Activated CD4-positive, alpha-beta T cell treated with anti-CD3 and anti-CD28 coated beads for 24 hours (primary cell): ENCODE measurements around the gene IQCM.
"Not testable (repeated sequence)": the region's sequence is repeated elsewhere in the genome, so short reads cannot be mapped to it uniquely, and the experiment has no call there.

Experiments
- DNase-seq, 2 donors: peaks; one replicate each; pipeline ENCODE4 v3.0.0-alpha.2; 2020; ENCODE audit warnings: low read depth in 2 of 2

IQCM gene

DNA sequence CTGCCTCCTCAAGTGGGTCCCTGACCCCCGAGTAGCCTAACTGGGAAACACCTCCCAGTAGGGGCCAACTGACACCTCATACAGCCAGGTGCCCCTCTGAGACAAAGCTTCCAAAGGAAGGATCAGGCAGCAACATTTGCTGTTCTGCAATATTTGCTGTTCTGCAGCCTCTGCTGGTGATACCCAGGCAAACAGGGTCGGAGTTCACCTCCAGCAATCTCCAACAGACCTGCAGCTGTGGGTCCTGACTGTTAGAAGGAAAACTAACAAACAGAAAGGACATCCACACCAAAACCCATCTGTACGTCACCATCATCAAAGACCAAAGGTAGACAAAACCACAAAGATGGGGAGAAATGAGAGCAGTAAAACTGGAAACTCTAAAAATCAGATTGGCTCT, 347.0 kb downstream of the IQCM start:
- DNase-seq: not testable (repeated sequence)

DNA sequence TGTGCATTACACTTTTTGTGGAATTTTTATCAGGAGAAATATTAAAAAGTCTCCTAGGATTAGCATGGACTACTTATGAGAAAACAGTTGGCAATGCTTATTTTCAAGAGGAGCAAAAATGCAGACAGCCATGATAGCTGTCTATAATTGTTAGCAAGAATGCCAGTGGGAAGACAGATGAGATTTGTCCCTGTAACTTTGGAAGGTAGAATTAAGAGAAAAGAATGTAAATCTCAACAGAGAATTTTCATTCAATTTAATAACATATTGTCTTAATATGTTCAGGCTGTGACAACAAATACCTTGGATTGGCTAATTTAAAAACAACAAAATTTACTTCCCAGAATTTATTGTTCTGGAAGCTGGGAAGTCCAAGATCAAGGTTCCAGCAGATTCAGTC, 349.2 kb downstream of the IQCM start:
- DNase-seq: no peak

DNA sequence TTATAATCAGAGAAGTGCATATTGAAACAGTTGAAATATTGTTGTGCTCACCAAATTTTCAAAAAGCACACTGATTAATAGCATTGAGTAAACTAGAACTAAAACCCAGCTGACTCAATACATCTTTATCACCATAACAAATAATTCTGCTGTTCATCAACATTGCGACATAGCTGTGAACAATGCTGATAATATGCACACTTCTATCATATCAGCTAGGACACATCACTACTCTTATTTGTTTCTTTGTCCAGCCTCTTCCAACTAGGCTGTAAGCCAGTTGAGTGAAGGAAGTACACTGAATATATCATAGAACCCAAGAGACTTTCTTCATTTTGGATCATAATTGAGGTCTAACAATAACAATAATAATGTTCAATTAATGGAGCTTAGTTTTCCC, 349.7 kb downstream of the IQCM start:
- no peak for DNase-seq

DNA sequence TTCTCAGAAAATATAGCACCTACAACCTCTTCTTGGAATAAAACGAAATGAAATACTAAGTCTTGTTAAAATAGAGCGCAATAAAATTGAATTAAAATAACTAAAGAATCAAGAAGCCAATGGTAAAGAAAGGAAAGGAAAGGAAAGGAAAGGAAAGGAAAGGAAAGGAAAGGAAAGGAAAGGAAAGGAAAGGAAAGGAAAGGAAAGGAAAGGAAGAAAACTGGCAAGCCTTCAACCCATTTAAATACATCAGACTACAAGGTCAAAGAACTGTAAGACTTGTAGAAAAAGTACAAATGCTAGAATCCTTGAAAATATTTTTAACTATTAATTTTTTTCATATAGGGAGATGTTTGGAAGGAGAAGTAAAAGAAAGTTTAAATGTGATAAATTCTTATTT, 372.1 kb downstream of the IQCM start:
- DNase-seq: no peak

DNA sequence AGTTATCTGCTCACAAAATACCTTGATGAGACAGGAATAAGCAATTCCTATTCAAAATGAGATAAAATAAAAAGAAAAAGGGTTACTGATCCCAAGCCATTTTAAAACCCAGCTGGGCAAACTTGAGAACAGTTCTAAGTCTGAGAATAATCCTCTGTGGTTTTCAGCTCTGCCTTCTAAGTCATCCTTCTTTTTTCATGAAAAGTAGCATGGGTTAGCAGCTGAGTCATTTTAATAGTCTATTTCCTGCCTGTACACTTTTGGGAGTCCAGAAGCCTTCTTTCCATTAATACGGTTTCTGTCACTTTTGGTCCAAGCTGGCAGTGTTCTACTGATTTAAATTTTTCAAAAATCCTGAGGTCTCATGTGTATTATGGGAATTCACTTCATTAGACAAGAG, 374.3 kb downstream of the IQCM start:
- DNase-seq: no peak

DNA sequence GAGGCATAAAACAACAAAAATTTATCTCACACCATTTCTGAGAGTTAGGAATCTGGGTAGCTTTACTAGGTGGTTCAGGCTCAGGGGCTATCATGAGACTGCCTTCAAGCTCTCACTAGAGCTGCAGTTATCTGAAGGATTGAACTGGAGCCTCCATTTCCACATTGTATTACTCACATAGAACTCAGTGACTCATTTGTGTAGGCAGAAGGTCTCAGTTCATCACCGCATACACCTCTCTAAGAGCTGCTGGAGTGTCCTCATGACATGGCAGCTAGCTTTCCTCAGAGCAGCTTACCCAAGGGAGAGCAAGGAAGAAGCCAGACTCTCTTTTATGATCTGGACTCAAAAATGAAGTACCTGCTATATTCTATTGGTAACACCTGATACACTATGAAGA, 389.2 kb downstream of the IQCM start:
- no peak for DNase-seq

DNA sequence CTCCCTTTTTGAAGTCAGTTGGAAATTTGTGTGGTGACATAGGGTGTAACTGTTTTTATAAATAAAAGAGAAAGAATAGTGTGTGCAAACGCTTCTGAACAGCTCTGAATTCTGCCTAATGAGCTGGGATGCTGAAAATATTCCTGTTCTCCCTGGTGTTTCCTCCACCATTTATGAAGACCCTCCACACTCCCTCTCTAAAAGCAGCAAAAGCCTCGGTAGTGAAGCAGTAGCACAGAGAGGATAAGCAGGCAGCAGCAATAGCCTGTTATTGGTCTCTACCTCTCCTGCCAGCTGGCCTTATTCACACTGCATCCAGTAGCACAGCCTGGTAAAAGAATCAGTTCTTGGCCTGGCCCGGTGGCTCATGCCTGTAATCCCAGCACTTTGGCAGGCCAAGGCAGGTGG, 406.1 kb downstream of the IQCM start:
- no peak for DNase-seq

DNA sequence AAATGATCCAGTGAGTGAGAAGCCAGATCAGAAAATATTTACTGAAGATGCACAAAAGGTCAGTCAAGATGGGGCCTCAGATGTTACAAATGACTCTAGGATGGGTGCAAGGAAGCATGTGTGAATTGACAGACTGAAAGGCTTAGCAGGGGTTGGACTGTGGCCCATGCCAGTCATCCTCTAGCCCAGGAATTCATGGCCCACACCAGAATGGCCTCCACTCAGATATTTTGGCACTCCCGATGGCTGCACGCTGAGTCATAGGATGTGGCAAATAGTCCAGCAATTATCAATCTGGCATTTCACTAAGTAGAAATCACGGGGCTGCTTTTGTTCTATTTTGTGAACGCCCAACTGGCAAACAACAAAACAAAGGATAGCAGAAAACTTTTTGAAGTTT, 406.5 kb downstream of the IQCM start:
- DNase-seq: no peak

DNA sequence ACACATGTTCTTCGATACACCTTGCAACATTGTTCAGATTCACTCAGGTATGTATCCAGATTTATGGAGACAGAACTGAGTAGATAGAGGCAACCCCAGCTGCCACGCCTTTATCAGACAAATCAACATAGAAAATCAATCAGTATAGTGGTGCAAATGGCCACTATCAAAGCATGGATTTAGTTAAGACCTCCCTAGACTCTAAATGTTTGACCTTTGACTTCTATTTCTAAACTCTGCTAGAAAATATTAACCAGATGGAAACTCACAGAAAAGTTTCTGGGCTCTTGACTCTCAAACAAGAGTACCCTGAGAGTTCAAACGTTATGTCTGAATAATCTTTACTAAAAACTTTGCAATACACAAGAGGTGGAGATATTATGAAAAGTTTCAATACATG, 411.5 kb downstream of the IQCM start:
- DNase-seq: no peak

DNA sequence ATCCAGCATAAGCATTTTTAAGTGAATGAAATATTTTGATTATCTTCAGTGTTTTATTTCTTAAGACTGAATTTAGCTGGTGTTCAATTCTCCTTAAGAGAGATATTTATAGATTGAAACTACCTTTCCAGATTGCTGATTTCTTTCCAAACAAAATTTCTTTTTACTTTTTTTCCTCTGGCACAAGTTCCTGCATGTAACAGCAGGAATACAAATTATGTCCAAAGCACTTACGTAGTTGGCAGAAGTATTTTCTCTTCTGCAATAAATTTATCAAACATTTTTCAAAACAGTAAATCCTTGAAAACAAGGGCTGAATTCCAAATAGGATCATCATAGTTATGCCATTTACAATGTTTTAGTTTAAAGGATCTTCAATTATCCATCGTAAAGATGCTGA, 412.6 kb downstream of the IQCM start:
- no peak for DNase-seq

DNA sequence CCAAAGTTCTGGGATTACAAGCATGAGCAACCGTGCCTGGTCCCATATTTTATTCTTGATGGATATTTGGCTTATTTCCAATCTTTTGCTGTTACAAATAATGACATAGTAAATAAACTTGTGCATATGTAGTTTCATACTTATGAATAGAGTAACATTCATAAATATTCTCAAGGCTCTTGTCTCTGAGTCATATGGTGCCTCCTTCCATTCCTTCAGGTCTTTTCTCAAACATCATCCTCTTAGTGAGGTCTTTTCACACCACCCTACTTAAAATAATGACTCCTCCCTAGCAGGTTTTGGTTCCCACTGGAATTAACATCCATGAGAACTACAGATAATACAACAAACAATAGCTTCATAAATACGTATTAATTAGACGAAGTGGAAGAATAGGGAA, 416.6 kb downstream of the IQCM start:
- no peak for DNase-seq

DNA sequence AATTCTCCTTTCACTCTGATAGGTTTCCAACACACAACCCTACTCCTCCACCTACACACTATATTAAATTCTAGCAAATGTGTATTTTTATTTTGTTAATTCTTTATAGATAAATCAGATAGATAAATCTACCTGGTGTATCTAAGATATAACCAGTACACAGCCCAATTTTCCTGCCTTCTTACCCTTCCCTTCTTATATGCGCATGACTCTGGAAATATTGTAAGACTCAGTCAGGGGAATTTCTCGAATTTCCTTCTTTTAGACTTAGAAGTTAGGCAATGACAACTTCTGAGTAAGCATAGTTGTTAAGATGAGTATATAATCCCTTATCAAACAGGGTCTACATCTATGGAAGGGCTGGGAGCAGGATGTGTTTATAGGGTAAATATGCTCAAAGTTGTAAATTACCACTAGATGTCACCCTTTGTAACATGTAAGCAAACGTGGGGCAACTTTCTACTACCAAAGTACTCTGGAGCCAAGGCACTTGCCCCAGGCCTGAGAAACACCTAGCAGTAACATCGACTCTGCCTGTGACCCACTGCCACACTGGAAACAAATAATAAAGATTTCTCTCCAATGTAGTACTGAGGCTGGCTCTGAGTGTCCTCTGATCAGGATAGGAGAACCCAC, 444.7 kb downstream of the IQCM start:
- no peak for DNase-seq

DNA sequence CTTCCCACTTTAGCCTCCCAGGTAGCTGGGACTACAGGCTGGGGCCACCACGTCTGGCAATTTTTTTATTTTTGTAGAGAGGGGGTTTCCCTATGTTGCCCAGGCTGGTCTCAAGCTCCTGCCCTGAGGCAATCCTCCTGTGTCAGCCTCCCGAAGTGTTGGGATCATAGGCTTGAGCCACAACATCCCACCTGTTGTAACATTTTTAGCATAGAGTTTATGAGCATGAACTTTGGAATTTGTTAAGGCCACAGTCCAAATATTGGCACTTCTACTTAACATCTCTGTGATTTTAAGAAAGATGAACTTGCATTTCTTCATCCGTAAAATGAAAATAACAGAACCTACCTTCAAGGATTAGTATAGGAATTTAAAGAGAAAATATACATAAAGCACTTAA, 445.6 kb downstream of the IQCM start:
- no peak for DNase-seq

DNA sequence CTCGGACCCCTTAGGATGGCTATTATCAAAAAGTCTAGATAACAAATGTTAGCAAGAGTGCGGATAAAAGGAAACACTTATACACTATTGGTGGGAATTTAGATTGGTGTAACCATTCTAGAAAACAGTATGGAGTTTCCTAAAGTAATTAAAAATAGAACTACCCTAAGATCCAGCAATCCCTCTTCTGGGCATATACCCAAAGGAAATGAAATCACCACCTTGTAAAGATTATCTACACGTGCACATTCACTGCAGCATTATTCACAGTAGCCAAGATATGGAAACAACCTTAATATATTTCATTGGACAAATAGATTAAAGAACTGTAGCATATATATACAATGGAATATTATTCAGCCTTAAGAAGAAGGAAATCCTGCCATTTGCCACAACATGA, 462.4 kb downstream of the IQCM start:
- no peak for DNase-seq

DNA sequence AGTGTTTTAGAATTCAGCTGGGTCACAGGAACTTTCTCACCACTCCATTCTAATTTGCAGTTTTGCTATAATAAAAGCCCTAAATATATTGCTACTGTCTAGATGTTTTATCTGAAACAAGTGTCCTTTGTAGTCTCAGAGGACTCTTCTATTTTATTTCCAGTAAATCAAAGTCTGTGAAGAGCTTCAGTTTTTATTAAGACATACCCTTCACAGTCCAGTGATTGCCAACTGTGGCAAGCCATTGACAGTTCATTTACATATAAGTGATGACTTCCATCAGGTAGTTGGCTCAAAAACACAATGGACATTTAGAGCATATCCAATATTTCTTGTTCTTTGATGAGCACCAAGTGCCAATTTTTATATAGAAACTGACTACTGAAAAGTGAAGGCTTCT, 466.1 kb downstream of the IQCM start:
- DNase-seq: no peak

DNA sequence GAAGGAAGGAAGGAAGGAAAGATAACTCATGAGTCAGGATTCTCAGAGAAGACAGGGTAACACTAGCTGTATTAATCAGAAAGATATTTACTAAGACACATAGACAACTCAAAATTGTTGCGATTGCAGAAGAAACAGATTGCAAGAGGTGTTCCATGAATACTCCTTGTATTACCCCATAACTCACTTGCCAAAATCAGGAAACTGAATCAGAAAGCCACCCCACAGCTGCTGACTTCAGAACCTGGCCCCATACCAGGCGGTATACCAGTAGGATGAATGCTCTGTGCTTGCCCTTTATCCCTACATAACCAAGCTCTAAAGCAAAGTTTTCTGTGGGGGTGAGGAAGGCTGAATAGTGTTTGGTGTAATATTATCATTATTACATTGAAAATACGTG, 468.5 kb downstream of the IQCM start:
- no peak for DNase-seq

DNA sequence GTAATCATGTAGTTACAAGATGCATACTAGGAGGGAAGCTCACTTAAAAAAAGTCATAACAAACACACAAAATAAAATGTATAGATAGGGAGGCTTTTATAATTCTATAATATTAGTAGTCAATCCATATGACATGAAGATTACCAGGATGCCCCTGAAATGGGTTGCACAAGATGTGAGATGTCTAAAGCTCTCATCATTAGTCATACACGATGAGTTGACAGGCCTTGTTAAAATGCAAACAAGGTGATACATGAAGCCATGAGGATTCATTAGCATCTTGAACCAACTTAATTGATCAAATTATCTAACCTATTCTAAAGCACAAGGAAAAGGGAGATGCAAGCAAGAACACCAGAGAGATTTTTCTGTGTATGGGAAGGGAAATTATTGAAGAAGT, 470.2 kb downstream of the IQCM start:
- no peak for DNase-seq

DNA sequence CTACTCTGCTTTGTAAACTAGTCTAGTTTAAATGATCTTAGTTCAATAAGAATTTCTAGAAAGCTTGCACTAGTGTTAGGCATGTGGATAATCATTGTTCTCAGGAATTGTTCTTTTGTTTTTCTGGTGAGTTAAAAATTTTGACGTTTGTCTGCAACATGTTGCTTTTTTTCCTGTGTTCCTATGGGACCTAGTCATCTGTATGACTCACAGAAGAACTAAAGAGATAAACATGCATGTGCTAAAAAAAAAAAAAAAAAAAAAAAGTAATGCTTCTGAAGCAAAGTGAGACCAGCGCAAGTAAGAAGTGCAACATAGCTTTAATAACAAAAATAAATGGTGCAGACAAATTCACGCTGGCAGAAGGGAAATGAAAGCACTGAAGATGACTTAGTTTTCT, 471.2 kb downstream of the IQCM start:
- DNase-seq: no peak

DNA sequence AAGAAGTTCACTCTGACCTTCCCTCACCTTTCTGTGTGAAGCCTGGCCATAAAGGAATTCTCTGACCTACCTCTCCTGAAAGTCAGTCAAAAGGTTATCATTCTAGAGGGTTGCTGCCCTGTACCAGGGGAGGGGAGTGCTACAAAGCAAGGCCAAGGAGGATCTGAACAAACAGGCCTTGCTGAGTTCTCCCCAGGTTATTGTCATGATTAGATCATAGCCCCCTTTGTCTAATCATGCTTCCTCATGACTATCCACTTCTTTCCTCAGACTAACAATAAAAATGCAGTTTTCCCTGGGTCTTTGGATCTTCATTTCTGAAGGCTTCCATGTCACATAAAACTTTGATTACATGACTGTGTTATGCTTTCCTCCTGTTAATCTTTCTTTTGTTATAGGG, 472.0 kb downstream of the IQCM start:
- no peak for DNase-seq

DNA sequence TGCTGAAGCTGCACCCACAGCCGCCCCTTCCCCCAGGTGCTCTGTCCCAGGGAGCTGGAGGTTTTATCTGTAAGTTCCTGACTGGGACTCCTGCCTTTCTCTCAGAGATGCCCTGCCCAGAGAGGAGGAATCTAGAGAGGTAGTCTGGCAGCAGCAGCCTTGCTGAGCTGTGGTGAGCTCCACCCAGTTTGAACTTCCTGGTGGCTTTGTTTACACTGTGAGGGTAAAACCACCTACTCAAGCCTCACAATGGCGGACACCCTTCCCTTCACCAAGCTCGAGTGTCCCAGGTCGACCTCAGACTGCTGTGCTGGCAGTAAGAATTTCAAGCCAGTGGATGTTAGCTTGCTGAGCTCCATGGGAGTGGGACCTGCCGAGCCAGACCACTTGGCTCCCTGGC, 474.5 kb downstream of the IQCM start:
- not testable (repeated sequence) for DNase-seq

DNA sequence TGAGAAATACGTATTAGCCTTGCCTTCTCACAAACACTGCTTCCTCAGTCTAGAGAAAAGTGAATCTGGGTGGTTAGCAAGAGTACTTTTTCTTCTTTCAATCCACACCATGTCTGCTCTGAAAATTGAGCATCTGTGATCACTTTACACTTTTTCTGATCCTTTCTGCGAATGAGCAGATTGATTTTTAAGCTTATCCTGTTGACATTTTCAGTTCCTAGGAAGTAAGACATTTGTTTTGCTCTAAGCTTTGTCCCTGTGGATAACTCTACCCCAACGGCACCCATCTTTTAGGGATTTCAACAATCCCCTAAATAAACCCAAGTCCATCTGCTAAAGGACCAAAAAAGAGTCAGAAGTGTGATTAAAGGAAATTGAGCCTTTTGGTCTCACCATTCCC, 487.5 kb downstream of the IQCM start:
- DNase-seq: no peak

DNA sequence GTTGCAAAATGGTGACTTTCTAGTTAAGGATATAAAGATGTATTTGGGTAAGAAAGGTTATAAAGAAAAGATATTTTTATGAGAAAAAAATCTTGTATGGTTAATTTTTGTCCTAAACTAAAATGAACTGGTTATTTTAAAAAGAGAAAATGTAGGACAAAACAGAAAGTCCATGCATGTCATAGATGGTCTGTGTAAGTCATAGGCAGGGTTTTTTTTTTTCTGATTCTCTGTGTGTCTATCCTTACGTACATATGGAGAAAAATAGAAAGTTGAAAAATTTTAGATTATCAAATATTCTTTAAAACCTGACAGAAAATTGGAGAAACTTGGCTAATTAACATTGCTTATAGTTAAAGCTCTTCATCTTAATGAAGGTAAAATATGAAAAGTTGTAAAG, 493.4 kb downstream of the IQCM start:
- no peak for DNase-seq

DNA sequence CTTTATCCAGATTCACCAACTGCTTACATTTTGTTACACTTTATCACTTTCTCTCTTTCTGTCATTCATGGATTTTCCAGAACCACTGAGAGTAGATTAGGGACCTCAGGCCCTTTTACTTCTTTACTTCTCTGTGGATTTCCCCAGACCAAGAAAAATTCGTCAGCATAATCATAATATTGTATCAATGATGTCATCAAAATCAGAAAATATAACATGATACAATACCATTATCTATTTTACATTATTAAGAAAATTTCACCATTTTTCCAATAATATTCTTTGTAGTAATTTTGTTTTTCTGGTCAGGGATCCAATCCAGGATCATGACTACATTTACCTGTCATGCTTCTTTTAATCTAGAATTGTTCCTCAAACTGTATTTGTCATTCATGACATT, 494.2 kb downstream of the IQCM start:
- no peak for DNase-seq

DNA sequence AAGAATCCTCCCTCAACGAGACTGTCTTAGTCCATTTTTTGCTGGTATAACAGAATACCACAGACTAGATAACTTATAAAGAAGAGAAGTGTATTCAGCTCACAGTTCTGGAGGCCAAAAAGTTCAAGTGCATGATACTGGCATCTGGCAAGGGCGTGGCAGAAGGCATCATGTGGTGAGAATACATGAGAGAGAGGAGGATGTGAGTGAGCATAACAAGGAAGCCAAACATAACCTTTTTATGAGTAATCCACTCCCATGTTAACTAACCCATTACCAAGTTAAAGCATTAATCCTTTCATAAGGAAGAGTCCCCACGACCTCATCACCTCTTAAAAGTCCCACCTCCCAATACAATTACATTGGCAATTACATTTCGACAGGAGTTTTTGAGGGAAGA, 504.6 kb downstream of the IQCM start:
- no peak for DNase-seq

DNA sequence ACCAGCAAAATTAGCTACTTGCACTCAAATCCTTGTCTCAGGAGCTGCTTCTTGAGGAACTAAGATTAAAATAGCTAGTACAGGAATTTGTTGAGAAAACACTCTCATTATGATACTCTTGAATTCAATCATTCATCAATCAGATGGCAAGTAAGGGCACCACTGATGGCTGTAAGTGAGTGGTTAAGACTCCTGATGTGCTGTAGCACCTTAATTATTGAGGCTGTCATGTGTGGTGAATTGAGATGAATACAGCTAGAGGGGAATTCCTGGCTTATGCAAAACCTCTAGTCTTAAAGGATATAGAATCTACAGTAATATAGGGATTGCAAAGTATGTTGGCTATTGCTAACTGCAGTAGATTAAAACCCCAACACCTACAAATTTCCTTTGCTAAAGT, 509.1 kb downstream of the IQCM start:
- DNase-seq: no peak
